PC-9 (cell line): ENCODE data around the gene FBP1. TPM values are rescaled to one million over a fixed set of nuclear protein-coding genes. Genes with fewer than 3 reads are reported as not detected.

Source experiments
- BruUV-seq: library from RNA; stranded (reverse); fragments of 400-500 nt; replicated peaks from 2 replicates; lab custom pipeline; 2021; lab: Mats Ljungman, UMichigan
- CTCF ChIA-PET: fragments of 300-600 bp; sonication (Branson Sonifier 250); formaldehyde crosslinking; loops from one replicate; lab custom pipeline; 2022; ENCODE audit warnings: antibody characterized with exemption; lab: Charles Lee
- POLR2A ChIA-PET: fragments of 300-600 bp; sonication (Branson Sonifier 250); formaldehyde crosslinking; loops from one replicate; lab custom pipeline; 2022; ENCODE audit warnings: antibody characterized with exemption; ENCODE audit not compliant: unreplicated experiment; lab: Charles Lee
- DNase-seq, 2 experiments: peaks; one replicate each; pipeline versions ENCODE4 v3.0.0 to v3.0.0-alpha.2; 2015 to 2022; ENCODE audit warnings: mixed read lengths in 1 of 2
- H2AFZ ChIP-seq: fragments of 200-600 bp; sonication (generic); 2 replicates; pipeline ENCODE4 v1.8.1; 2017; ENCODE audit warnings: antibody characterized with exemption
- H3F3A ChIP-seq: fragments of 200-600 bp; sonication (generic); 2 replicates; pipeline ENCODE4 v1.8.1; 2017; ENCODE audit warnings: antibody characterized with exemption, mild to moderate bottlenecking, low read depth; ENCODE audit not compliant: insufficient read depth
- H3K27ac ChIP-seq: fragments of 200-600 bp; sonication (generic); 2 replicates; pipeline ENCODE4 v1.6.1; 2016; ENCODE audit warnings: mixed run types
- H3K27me3 ChIP-seq: fragments of 200-600 bp; sonication (generic); 2 replicates; pipeline ENCODE4 v1.6.1; 2016; ENCODE audit warnings: low read depth, mixed run types; ENCODE audit not compliant: insufficient read depth
- H3K36me3 ChIP-seq: fragments of 200-600 bp; sonication (generic); 2 replicates; pipeline ENCODE4 v1.6.1; 2016; ENCODE audit warnings: low read depth, mixed run types
- H3K4me1 ChIP-seq: fragments of 200-600 bp; sonication (generic); replicated peaks from 2 replicates; pipeline ENCODE4 v1.6.1; 2016; ENCODE audit warnings: mixed run types; ENCODE audit not compliant: insufficient read depth
- H3K4me2 ChIP-seq: fragments of 200-600 bp; sonication (generic); 2 replicates; pipeline ENCODE4 v1.6.1; 2017; ENCODE audit warnings: mixed run types
- H3K4me3 ChIP-seq: fragments of 200-600 bp; sonication (generic); 2 replicates; pipeline ENCODE4 v1.6.1; 2016; ENCODE audit warnings: mixed run types
- H3K79me2 ChIP-seq: fragments of 200-600 bp; sonication (generic); 2 replicates; pipeline ENCODE4 v1.6.1; 2017; ENCODE audit warnings: low read depth, mixed run types
- H3K9me2 ChIP-seq: fragments of 200-600 bp; sonication (generic); 2 replicates; pipeline ENCODE4 v1.8.1; 2017; ENCODE audit warnings: mild to moderate bottlenecking; ENCODE audit not compliant: insufficient read depth
- H3K9me3 ChIP-seq: fragments of 200-600 bp; sonication (generic); 2 replicates; pipeline ENCODE4 v1.8.1; 2016; ENCODE audit warnings: low read depth; ENCODE audit not compliant: insufficient read depth
- H4K20me1 ChIP-seq: fragments of 200-600 bp; sonication (generic); 2 replicates; pipeline ENCODE4 v1.8.1; 2017; ENCODE audit not compliant: insufficient read depth
- CTCF ChIP-seq: fragments of 200-600 bp; sonication (generic); conservative IDR thresholded peaks from 2 replicates; pipeline ENCODE4 v1.6.1; 2017; ENCODE audit warnings: mixed run types, antibody characterized with exemption, mild to moderate bottlenecking, moderate library complexity
- EZH2 ChIP-seq: fragments of 200-600 bp; sonication (generic); IDR thresholded peaks from 2 replicates; pipeline ENCODE4 v1.8.0; 2017; ENCODE audit warnings: antibody characterized with exemption, low read depth
- intact Hi-C: fragments of 100-400 bp; cut with micrococcal nuclease; formaldehyde crosslinking; loops from one replicate; pipeline ENCODE4 v1.10.0; 2022; ENCODE audit not compliant: unreplicated experiment
- total RNA-seq: library from RNA; stranded (reverse); gene quantifications from 2 replicates; pipeline ENCODE4 v1.2.3, GENCODE V29; 2021

The FBP1 gene
- total RNA-seq, 1 experiment from 2014 or later: 34.9 TPM

DNA sequence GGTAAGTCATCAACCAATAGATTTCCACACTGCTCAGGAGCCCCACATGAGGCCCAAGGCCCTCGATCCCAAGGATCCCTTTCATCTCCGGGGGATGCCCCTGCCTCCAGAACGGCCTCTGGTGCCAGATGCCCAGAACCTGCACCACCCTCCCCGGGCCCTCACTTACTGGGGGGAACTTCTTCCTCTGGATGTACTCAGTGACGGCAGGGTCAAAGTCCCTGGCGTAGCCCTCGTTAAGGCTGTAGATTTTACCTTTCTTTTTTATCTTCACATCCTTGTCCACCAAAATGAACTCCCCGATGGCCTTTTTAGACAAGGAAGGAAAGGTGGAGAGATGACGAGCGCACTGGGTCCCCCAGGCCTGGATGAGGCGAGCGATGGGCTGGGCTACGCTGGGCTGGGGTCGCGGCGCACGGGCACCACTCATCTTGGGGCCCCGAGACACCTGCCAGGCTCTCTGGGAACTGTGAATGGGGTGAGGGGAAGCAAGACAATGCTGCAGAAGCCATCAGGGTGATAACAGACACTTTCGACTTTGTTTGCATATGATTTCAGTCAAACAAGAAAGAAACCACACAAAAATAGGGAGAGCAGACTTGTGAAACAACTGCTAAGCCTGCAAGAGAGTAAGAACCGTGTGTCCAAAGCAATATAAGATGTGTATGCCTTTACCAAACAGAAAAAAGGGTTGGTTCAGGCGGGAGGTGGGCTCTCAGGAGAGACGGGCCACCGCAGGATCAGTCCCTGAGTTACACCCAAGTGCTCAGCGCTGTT lies 32.5 kb downstream of the FBP1 start:
- intact Hi-C loops: loop anchor here (10.0 kb wide), 1 partner anchor 542 kb away; no protein-coding TSS in a partner anchor
- POLR2A ChIA-PET: interaction anchor here (0.7 kb wide), 1 partner anchor 1039 kb away, joined by 3 read pairs; no protein-coding TSS in a partner anchor

GRCh38 chr9:94603259-94604160 lies 35.8 kb downstream of the FBP1 start:
- peak; percentile 68 for TF ChIP-seq CTCF
- TF ChIP-seq EZH2: no peak
- no peaks in the 10 kb centered on the region for H4K20me1 ChIP-seq
- no peaks in the 10 kb centered on the region for H3K27me3 ChIP-seq
- no peak overlapping the region for H3K27ac ChIP-seq
- H3K79me2 ChIP-seq: no peaks in the 10 kb centered on the region
- CTCF ChIA-PET: interaction anchor here (1.1 kb wide), 1 partner anchor 49 kb away, joined by 5 read pairs; the partner anchor contains the start of gene PCAT7
- no peak overlapping the region for H3K4me2 ChIP-seq
- BruUV-seq: no TSS peak
- H3K4me3 ChIP-seq: no peak overlapping the region
- H3F3A ChIP-seq: peaks cover 23% of the 10 kb centered on the region; the same call in 1 of the 2 replicates
- H2AFZ ChIP-seq: no peak overlapping the region
- intact Hi-C loops: loop anchor here (1.0 to 10.0 kb wide), 3 partner anchors 49 to 539 kb away; no protein-coding TSS in a partner anchor
- no peaks in the 10 kb centered on the region for H3K9me3 ChIP-seq
- POLR2A ChIA-PET: no interaction called here
- peaks cover 17% of the 10 kb centered on the region for H3K36me3 ChIP-seq
- no peaks in the 10 kb centered on the region for H3K9me2 ChIP-seq
- peak; percentile 45 to 73 for DNase-seq
- no peaks in the 10 kb centered on the region for H3K4me1 ChIP-seq

More for the DNA sequence above, 32.5 kb downstream of the FBP1 start:
- H4K20me1 ChIP-seq: no peaks in the 10 kb centered on the region
- no peaks in the 10 kb centered on the region for H3K4me1 ChIP-seq
- H3F3A ChIP-seq: peaks cover 25% of the 10 kb centered on the region; the same call in 1 of the 2 replicates
- no peak overlapping the region for H3K4me2 ChIP-seq
- H3K36me3 ChIP-seq: peaks cover 21% of the 10 kb centered on the region
- no peak for DNase-seq
- no TSS peak for BruUV-seq
- H3K79me2 ChIP-seq: no peaks in the 10 kb centered on the region
- H3K4me3 ChIP-seq: no peak overlapping the region
- H3K27ac ChIP-seq: no peak overlapping the region
- CTCF ChIA-PET: no interaction called here
- no peak overlapping the region for H2AFZ ChIP-seq
- H3K9me3 ChIP-seq: no peaks in the 10 kb centered on the region
- H3K27me3 ChIP-seq: no peaks in the 10 kb centered on the region
- no peaks in the 10 kb centered on the region for H3K9me2 ChIP-seq
- TF ChIP-seq CTCF (no peak), EZH2 (no peak)

DNA sequence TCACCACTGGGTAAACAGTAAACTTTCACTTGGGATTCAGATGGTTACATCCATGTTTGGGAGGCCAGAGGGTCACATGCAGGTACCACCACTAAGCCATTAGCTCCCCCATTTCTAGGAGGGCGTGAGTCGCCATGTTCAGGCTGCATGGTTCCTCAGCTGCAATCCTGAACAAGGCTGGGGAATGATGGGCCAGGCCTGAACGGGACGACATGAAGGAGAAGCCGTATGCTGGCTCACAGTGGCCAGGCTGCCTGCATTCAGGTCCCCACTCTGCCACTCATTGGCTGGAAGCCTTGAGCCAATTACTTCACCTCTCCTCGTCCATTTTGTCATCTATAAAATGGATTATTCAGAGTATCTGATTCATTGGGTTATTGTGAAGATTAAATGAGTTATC lies 36.7 kb downstream of the FBP1 start:
- intact Hi-C loops: loop anchor here (1.0 to 10.0 kb wide), 3 partner anchors 48 to 538 kb away; no protein-coding TSS in a partner anchor

More for the DNA sequence above, 36.7 kb downstream of the FBP1 start:
- no peaks in the 10 kb centered on the region for H3K9me2 ChIP-seq
- H2AFZ ChIP-seq: no peak overlapping the region
- ChIA-PET CTCF (no interaction called here), POLR2A (no interaction called here)
- no TSS peak for BruUV-seq
- H3K4me2 ChIP-seq: no peak overlapping the region
- no peaks in the 10 kb centered on the region for H3K4me1 ChIP-seq
- DNase-seq: no peak
- no peaks in the 10 kb centered on the region for H3K27me3 ChIP-seq
- peaks cover 23% of the 10 kb centered on the region; the same call in 1 of the 2 replicates for H3F3A ChIP-seq
- no peaks in the 10 kb centered on the region for H3K9me3 ChIP-seq
- H4K20me1 ChIP-seq: no peaks in the 10 kb centered on the region
- no peaks in the 10 kb centered on the region for H3K79me2 ChIP-seq
- H3K27ac ChIP-seq: no peak overlapping the region
- H3K36me3 ChIP-seq: peaks cover 17% of the 10 kb centered on the region
- TF ChIP-seq EZH2 (no peak), CTCF (no peak)
- H3K4me3 ChIP-seq: no peak overlapping the region
